Stimulated activated CD8-positive, alpha-beta memory T cell treated with anti-CD3 and anti-CD28 coated beads, Interleukin-2, amount 100 ng/mL, for 48 hours (primary cell): Measurements from ENCODE around the gene ARHGAP45.
"Not testable (repeated sequence)": the region's sequence is repeated elsewhere in the genome, so short reads cannot be mapped to it uniquely, and the experiment has no call there.

Experiments used
- DNase-seq, 2 donors: peaks; one replicate each; pipeline ENCODE4 v3.0.0-alpha.2; 2020; ENCODE audit warnings: low read depth in 2 of 2

ARHGAP45 gene

DNA sequence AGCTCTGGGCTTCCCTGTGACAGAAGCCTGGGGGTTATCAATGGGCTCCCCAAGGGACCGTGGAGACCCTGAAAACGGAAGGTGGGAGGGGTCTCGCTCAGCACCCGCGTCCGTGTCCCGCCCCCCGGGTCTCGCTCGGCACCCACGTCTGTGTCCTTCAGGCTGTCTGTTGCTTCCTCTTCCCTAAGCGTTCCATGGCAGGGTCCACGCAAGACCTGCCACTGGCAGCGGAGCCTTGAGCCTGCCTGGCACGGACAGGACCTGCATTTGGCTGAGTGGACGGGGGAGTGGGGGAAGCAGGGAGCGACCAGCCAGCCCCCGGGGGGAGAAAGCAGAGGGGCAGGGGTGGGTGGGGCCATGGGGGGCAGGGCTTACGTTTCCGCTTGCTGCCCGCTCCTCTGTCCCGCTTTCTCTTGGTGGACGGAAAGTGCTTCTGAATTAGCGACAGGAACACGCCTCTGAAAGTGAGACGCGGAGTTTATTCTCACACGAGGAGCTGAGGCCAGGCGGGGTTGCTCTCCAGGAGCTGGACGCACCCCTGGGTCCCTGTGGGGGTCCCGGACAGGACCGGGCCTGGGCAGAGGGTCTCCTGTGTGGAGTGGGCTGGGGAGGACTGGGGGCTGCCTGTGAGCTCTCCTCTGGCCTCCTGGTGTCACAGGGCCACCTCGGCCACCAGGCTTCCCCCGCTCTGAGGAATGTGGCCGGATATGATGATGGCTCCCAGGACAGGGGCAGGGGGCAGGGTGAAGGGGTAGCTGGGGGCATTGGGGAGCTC, 48.9 kb downstream of the ARHGAP45 start:
- DNase-seq: no peak

DNA sequence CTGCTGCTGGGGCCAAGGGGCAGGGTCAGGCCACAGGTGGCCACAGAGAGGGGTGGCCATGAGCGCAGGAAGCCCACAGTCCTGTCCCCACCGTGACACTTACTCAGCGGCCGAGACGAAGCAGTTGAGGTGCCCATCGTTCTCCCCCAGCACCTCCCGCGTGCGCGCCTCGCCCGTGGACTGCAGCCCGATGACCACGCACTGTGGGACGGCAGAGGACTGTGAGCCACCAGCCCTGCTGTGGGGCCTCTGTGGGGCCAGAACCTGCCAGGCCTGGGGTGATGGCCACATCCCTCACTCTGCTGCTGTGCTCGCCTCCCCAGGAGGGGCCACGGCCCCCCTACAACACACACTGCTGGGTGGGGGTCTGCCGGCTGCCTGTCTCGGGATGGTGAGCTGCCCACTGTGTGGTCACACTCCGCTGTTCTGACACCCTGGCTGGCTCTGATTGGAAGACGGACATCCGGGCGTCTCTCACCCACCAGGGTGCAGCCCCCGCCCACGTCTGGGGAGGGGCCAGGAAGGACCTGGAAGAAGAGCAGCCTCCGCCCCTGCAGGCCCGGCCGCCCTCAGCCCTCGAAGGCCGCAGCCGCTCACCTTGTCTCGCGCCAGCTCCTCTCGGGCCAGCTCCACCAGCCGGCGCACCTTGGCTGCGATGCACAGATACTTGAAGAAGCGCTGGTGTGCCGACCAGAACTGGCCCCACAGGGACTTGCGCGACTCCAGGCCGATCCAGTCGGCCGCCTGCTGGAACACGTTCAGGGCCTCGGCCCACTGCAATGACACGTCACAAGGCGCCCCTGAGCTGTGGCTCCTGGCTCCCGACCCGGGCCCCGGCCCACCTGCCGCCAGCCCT, 50.0 kb downstream of the ARHGAP45 start:
- DNase-seq: no peak

DNA sequence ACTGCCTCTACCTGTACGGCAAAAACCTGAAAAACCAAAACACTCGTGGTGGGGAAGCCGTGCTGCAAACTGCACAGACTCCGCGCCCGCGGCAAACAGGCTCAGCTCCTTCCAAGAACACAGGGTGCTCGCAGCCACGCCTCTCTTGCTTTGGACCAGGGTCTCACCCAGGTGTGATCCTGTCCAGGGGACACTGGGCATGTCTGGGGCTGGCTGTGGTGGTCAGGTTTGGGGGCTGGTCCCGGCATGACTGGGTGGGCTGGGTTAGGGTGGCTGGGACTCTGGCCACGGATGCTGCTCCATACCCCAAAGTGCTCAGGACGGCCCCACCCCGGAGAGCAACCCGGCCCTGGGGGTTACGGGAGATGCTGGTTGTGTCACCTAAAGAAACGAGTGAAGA, 50.7 kb downstream of the ARHGAP45 start:
- DNase-seq: no peak

DNA sequence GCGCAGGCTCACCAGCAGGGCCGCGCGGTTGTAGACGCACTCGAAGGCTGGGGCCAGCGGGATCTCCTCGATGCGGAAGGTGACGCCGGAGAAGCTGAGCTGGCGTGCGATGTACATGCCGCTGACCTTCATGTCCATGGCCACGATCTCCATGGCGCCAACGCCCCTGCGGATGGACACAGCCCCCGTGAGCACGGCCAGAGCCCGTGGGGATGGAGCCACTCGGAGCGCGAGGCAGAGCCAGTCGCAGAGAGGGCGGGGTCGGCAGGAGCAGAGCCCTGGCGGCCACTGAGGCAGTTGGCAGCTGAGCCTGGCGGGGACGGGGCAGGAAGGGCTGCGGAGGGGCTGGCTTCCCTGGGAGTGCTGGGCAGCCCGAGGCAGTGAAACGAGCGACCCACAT, 52.0 kb downstream of the ARHGAP45 start:
- no peak for DNase-seq

DNA sequence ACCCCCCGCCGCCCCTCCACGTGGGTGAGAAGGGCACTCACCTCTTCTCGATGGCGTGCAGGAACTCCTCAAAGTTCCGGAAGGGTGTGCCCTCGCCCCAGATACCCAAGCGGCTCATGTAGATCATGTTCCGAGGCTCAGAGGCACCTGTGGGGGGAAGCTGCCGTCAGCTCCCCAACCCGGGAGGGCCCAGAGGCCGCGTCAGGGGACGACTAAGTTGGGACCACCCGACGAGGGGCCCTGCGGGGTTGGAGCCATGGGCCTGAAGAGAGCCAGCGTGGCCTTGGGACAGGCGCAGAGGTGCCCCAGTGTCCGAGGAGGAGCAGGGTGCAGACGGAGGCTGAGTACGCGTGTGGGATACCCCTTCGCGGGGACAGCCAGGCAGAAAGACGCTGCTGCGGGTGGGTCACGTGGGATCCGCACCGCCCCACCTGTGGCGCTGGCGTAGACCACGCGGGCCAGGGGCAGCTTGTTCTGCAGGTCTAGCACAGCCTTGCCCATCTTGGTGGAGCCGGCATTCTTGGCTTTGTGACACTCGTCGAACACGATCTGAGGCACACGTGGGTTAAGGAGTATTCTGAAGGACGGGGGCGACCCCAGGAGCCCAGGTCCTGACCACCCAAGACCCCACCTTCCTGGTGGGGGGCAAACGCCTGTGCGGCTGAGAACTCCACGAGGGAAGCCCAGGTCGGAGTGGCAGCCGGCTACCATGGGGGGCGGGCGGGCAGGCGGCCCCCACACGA, 52.7 kb downstream of the ARHGAP45 start:
- DNase-seq: no peak

DNA sequence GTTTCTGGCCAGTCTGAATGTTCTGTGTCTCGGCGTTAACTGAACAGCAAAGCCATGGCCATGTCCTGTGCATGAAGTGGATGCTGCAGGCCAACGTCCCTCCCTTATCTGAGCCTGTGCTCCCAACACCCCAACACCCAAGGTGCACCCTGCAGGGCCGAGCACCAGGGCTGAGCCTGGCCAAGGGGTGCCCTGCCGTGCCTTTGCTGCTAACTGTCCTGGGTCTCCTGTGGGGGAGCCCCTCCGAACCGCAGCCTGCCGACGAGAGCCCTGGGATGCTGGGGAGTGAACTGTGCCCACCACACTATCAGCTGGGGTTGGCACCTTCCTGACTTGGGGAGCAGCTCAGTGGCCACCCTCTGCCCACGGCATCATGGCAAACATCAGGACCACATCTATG, 54.4 kb downstream of the ARHGAP45 start:
- no peak for DNase-seq

DNA sequence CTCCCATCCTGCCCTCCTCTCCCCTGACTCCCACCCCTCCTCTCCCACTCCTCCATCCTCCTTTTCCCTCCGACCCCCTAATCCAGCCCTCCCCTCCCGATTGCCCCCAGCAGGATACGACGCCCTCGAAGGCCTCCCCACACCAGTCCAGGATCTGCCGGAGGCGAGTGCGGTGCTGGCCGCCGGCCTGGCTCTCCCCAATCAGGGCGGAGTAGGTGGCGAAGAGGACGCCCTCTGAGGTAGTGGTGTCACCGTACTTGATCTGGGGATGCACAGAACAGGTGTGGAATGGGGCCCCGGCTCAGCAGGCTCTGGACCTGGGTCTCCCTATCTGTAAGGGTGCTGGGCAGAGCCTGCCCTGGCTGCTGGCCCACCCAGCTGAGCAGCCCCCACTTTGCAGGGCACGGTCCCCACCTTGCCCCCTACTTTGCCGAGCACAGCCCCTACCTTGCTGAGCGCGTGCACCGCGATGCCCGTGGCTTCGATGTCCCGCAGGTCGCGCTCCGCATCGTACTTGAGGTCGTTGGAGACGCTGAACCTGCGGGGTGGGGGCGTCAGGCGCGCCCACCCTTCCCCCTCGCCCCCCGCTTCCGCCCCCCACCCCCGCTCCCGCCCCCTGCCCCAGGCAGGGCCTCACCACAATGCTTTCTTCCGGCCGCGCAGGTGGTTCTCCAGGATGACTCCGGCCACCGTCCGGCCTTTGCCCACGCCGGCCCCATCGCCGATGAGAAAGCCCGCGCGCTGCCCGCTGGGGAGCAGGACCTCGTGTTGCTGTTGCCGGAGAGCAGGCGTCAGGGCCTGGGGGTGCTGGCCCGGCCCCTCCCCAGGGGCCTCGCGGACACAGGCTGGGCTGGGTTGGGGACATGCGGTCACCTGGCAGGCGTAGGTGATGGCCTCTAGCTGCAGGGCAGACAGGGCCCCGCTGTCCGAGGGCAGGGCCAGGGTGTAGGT, 55.3 kb downstream of the ARHGAP45 start:
- DNase-seq: no peak

DNA sequence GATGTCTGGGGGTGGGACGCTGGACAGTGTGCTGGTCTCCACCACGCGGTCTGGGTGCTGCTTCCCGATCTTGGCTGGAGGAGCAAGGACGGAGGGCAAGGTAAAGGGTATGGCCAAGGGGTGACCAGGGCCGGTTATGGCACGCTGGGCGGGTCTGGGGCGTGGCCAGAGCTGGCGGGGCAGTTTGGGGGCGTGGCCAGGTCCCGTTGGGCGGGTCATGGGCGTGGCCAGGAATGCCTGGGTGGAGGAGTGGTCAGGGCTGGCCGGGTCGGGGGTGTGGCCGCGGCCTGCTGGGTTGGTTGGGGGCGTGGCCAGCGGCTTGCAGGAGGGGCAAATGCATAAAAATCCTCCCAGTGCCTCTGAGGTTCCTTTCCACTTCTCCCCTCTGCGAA, 56.0 kb downstream of the ARHGAP45 start:
- peak; percentile 62 to 77 for DNase-seq

DNA sequence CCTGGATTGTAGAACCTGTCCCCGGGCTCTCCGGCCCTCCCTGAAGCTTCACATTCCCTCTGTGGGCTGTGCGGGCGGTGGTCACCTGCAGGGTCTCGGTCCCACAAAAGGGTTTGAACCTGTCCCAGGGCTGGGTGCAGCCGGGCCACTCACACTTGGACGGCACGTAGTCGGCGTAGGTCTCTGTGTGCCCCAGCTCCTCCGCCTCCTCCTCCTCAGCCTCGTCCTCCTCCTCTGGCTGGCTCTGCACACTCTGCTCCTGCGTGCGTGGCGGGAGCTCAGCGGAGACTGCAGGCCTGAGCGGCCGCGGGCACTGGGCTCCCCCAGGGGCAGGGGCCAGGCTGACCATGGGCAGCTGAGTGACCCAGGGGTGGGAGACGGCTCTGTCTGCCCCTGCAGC, 56.4 kb downstream of the ARHGAP45 start:
- no peak for DNase-seq

DNA sequence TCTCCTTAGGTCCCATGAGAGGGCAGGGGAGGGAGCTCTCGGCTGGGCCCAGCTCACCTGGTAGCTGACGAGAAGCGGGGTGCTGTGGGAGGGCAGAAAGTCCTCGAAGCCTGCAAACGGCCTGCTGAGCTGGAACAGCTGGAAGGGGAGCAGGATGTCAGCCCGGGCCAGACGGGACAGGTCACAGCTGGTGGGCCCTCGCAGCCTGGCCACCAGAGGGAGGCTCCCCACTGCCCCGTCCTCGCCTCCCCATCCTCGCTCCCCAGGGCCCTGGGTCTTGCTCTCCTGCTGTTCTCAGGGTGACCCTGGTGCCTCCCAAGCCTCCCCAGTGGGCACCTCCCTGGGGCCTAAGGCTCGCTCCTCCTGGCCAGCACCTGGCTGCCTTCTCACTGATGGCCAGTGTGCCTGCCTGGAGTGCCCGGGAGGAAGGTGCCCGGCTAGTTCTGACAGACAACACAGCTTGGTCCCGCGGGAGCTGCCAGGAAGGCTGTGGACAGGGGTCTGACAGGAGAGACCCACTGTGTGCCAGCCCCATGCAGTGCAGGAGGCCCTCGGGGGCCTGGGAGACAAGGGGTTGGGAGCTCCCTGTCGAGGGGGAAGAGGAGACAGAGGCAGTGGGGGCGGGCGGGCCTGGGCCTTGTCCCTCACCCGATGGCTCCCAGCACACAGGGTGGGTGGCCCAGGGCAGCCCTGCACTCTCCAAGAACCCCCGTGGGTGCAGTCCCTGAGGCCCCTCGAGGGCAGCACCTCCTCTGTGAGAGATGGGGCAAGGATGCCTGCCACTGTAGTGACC, 57.1 kb downstream of the ARHGAP45 start:
- DNase-seq: no peak

DNA sequence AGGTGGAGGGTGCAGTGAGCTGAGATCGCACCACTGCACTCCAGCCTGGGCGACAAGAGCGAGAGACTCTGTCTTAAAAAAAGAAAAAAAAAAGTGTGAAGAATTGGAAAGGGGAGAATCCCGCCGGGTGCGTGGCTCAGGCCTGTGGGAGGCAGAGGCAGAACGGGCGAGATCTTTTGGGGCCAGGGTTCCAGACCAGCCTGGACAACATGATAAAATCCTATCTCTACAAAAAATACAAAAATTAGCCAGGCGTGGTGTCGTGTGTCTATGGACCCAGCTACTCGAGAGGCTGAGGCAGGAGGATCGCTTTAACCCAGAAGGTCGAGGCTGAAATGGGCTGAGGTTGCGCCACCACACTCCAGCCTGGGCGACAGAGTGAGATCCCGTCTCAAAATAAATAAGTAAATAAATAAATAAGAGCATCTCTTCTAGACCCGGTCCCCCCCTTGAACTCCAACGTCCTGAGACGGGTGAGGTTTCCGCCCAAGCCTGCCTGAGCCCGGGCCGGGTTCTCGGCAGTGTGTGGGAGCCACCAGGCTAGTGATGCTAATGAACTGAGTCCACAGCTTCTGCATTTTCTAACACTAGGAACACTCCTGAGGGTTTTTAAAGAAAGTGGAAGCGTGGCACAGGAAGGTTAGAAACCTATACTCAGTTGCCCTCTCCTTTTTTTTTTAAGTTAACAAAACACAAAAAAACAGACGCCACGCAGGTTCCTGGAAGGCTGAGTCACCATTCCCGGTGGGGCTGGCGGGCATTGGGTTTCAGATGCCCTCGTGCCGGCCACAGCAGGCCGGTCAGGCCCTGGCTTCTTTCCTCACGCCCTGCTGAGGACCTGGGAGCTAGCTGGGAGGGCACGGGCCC, 58.9 kb downstream of the ARHGAP45 start:
- DNase-seq: no peak

DNA sequence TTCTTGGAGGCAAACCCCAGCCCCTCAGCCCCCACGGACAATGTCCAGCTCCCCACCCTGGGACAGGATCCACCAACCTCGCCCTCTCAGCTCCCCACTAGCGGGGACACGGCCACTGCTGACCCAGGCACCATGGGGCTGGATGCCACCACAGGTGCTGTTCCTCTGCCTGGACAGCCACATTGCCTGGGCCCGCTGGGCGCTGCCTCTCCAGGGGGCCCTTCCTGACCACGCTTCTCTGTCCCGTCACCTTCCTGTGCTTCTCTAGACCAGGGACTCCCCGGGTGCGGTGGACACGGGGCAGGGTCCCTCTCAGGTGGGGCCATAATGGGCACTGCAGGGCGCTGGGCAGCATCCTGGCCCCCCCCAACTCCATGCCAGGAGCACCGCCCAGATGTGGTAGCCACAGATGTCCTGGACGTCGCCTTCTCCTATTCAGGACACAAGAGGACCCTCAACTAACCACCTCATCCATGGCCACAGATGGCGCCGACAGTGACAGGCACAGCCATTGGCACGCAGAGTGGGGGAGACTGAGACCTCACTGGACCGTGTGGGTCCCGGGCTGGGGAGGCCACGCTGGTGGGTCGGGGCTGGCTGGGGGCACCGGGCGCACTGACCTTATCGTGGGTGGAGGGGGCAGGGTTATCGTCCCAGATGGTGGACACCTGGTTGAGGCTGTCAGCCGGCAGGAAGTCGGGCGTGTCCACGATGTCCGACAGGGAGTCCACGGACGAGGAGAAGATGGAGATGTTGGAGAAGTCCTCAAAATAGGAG, 60.2 kb downstream of the ARHGAP45 start:
- no peak for DNase-seq

DNA sequence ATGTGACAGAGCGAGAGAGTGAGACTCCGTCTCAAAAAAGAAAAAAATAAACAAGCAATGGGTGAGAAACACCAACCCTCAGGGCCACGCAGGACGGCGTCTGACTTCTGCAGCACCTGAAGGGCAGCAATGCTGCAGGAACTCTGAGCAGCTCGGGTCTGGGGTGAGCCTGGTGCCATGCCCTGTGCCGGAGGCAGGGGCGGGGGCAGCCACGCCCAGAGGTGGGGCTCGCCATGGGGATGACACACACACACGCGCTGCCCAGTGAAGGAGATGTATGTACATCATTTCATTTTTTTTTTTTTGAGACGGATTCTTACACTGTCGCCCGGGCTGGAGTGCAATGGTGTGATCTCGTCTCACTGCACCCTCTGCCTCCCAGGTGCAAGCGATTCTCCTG, 61.1 kb downstream of the ARHGAP45 start:
- DNase-seq: no peak

DNA sequence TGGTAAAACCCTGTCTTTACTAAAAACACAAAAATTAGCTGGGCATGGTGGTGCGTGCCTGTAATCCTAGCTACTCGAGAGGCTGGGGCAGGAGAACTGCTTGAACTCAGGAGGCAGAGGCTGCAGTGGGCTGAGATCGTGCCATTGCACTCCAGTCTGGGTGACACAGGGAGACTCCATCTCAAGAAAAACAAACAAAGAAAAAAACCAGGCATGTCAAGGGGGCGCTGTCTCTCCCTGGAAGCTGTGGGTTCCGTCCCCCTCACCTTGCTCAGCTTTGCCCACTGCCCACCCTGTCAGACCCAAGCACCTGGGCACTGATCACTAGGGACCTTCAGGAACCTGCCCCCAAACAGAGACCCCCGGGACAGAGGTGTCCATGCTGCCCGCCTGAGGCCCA, 62.1 kb downstream of the ARHGAP45 start:
- not testable (repeated sequence) for DNase-seq

DNA sequence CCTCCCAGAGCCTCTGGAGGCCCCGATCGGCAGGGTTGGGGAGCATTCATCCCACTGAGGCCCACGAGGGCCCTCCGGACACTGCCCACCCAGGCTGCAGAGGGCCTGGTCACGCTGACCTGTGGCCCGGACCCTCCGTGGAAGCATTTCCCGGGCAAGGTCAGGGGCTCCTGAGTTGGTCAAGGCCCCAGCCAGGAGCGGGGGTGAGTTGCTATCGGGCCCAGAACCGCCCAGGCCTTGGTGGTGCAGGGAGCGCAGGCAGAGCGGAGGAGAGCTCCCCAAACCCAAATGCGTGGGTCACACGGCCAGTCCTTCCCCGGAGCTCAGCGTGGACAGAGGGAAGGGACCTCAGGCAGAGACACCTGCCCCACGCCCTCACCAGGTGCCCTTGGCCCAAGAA, 62.6 kb downstream of the ARHGAP45 start:
- DNase-seq: no peak

DNA sequence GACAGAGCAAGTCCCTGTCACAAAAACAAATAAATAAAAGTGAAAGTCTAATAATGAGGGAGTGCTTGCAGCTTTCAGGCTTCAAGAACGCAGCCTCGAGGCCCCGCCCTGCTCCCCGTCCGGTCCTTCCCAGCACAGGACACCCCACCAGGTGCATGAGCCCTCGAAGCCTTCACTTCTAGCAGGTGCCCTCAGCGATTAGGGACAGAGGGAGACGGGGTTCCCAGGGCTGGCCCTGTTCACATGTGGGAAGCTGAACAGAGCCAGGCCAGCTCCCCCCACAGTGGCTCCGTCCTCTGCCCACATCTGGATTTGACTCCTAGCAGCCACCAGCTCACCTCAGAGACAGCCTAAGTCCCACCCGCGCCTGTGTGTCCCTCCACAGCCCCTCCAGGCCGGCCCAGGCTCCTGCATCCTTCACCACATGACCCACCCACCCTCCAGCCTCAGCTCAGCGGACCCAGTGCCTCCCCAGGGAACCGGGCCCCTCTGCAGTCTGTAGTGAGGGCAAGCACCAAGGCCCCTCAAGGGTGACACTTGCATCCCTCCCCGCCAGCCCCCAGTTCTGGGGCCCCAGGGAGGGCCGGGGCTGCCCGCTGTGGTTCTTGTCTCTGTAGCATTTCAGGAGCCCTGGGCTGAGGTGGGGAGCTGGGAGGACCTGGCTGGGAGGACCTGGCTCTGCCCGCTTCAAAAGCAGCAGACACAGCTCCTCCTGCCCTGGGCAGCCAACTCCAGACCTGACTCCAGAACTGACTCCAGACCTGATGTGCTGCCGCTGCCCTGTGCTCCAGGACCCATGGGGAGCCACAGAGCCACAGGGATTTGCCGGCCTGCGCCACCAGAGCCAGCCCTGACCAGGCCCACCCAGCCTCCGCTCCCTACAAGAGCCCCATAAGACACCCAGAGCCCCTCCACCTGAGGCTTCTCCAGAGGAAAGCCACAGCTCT, 64.1 kb downstream of the ARHGAP45 start:
- no peak for DNase-seq

DNA sequence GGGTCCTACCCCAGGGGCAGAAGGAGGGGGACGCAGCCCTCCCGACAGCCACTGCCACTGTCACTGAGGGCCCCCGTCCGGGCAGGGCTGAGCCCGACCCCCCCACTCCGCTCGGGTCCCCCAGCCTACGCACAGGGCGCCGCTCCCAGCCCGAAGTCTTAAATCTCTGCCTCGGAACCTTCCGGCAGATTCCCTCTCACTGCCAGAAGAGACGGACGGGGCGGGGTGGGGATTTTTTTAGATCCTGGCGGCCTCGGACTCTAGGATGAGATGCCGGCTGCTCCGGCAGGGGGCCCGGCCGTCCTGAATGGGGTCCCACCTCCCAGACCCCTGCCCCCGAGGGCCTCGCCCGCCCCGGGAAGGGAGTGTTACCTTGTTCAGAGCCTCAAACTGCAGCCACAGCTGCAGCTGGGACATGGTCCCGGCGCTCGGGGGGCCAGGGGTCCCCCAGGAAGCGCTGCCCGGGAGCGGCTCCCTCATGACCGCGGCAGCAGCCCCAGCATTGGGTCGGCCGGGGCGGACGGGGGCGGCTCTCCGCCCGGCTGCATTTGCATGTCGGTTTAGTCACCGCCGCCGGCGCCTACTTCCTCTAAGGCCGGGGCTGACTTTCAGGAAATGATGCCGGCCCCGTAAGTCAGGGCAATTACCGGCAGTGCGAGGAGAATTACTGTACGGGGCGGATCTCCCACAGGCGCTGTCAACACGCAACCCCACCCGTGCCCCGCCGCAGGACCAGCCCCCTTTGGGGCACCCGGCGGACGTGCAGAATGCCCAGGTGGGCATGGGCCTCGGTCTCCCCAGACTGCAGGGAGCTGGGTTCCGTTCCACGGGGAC, 65.0 kb downstream of the ARHGAP45 start:
- DNase-seq: peak; percentile 80 to 87
